ACC112 (cell line): Measurements from ENCODE around the gene LIPT2.

Experiments
- H2AFZ ChIP-seq: fragments of 200-600 bp; sonication (generic); one replicate; pipeline ENCODE4 v1.6.0; 2017; ENCODE audit warnings: antibody characterized with exemption, low read length; ENCODE audit not compliant: unreplicated experiment
- H3K27ac ChIP-seq: fragments of 200-600 bp; sonication (generic); 2 replicates; pipeline ENCODE4 v1.5.1; 2014; ENCODE audit warnings: low read depth, mild to moderate bottlenecking, antibody characterized with exemption, low read length, moderate library complexity
- H3K27me3 ChIP-seq: fragments of 200-600 bp; sonication (generic); 2 replicates; pipeline ENCODE4 v1.6.1; 2014; ENCODE audit warnings: mild to moderate bottlenecking, antibody characterized with exemption, low read length, moderate library complexity, mixed read lengths; ENCODE audit not compliant: insufficient read depth
- H3K36me3 ChIP-seq: fragments of 200-600 bp; sonication (generic); 2 replicates; pipeline ENCODE4 v1.6.1; 2016; ENCODE audit warnings: mild to moderate bottlenecking, antibody characterized with exemption, low read length, moderate library complexity, mixed read lengths; ENCODE audit not compliant: insufficient read depth
- H3K4me1 ChIP-seq: fragments of 200-600 bp; sonication (generic); one replicate; pipeline ENCODE4 v1.6.1; 2016; ENCODE audit warnings: low read length, mixed read lengths; ENCODE audit not compliant: insufficient read depth, unreplicated experiment, control insufficient read depth
- H3K4me3 ChIP-seq: fragments of 200-600 bp; sonication (generic); 2 replicates; pipeline ENCODE4 v1.5.1; 2014; ENCODE audit warnings: mild to moderate bottlenecking, low read depth, low read length
- H3K79me2 ChIP-seq: fragments of 200-600 bp; sonication (generic); one replicate; pipeline ENCODE4 v1.6.0; 2016; ENCODE audit warnings: low read length; ENCODE audit not compliant: control insufficient read depth, unreplicated experiment, insufficient read depth

The LIPT2 gene

DNA sequence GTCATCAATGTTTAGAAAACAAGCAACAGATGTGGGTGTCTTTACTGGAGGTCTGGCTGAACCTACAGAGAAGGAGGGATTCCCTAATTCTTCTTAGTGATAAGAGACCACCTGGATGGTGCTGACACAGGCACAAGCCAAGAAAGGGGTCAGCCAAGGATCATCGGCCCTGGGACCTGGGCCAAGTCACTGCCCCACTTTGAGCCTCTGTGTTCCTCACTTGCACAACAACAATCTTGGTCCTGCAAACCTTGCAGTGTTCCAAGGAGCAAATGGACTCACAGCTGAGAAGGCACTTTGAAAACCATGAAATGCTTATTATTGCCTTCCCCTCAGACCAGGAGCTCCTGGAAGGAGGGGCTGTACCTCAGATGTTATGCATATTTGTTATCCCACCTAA, 19.2 kb downstream of the LIPT2 start:
- Histone ChIP-seq H3K27me3 (peaks cover 4% of the 10 kb centered on the region; the same call in 1 of the 2 replicates), H2AFZ (no peak overlapping the region), H3K79me2 (no peaks in the 10 kb centered on the region), H3K36me3 (no peaks in the 10 kb centered on the region), H3K4me3 (no peak overlapping the region), H3K4me1 (no peaks in the 10 kb centered on the region), H3K27ac (no peak overlapping the region)

DNA sequence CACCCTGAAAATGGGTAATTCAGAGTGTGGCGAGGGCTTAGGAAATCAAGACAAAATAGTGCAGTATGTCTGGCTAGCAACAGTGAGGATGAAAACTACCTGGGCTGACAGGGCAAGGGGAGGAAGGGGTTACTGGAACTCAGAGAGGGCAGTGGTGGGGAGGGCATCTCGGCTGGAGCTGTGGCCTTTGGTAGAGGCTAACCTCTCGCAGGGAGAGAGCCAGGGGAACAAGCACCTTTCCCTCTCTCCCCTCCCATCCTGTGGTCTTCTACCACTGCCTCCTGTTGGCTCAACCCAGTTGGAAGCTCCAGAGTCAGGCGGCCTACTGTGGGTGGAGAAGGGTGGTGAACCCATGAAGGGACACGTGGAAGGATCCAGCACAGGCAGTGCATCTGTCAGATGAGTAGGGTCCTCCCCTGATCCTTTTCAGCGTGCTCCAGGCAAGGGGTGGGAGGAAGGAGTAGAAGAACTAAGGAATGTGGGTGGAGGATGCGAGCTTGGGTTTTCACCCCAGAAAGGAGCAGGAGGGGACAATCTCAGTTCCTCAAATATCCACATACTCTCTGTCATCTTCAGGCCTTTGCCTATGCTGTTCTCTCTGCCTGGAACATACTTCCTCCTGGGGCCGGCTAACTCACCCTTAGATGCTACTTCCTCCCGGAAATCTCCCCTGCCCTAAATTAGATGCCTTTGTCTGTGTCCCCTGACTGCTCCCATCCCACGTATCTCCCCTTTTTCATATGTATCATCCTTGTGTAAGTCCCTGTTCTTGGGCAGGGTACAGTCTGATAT, 19.9 kb downstream of the LIPT2 start:
- Histone ChIP-seq H3K36me3 (no peaks in the 10 kb centered on the region), H3K4me1 (no peaks in the 10 kb centered on the region), H2AFZ (no peak overlapping the region), H3K79me2 (no peaks in the 10 kb centered on the region), H3K4me3 (no peak overlapping the region), H3K27me3 (peaks cover 12% of the 10 kb centered on the region), H3K27ac (no peak overlapping the region)

- H3K4me3 ChIP-seq: no peak overlapping the region
- no peaks in the 10 kb centered on the region for H3K4me1 ChIP-seq
- no peak overlapping the region for H3K27ac ChIP-seq
- peaks cover 27% of the 10 kb centered on the region for H3K27me3 ChIP-seq
- H3K79me2 ChIP-seq: no peaks in the 10 kb centered on the region
- H2AFZ ChIP-seq: no peak overlapping the region
- no peaks in the 10 kb centered on the region for H3K36me3 ChIP-seq
These were observed 21.7 kb downstream of the LIPT2 start for GRCh38 chr11:74471668-74472429.

- Histone ChIP-seq H3K79me2 (no peaks in the 10 kb centered on the region), H3K27me3 (peaks cover 36% of the 10 kb centered on the region), H2AFZ (no peak overlapping the region), H3K27ac (no peak overlapping the region), H3K4me1 (no peaks in the 10 kb centered on the region), H3K36me3 (no peaks in the 10 kb centered on the region), H3K4me3 (no peak overlapping the region)
These were observed 22.5 kb downstream of the LIPT2 start for GRCh38 chr11:74471037-74471436.

DNA sequence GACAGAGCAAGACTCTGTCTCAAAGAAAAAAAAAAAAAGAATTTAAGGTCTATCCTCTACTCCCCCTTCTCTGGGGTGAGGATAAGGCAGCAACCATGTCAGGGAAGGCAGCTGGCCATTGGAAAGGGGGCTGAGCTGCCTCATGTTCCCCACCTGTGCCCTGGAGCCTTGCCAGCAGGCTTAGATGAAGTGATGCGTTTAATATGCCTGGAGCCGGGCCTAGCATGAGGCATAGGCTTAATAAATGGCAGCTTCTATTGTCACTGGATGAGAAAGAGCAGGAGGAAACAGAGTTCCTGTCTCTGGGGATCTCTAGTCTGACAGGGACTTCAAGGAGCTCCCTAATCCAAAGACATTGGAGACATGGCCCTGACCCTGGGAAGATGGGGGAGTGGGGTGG, 23.0 kb downstream of the LIPT2 start:
- Histone ChIP-seq H3K4me1 (no peaks in the 10 kb centered on the region), H2AFZ (no peak overlapping the region), H3K79me2 (no peaks in the 10 kb centered on the region), H3K4me3 (no peak overlapping the region), H3K27ac (no peak overlapping the region), H3K27me3 (peaks cover 41% of the 10 kb centered on the region), H3K36me3 (no peaks in the 10 kb centered on the region)

DNA sequence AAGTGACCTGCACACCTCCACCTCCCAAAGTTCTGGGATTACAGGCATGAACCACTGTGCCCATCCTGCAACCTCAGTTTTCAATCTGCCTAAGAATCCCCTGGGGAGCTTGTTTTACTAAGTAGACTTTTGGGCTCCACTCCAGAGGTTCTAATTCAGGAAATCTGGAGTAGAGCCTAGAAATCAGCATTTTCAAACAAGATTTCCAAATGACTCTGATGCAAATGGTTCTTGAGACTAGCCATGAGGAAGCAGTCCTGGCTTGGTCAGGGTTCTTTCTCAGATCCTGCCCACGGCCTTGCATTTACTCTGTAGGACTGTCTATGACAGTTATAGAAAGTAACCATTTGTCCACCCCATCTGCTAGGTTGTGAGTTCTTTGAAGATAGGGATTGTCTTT, 24.6 kb downstream of the LIPT2 start:
- peaks cover 57% of the 10 kb centered on the region for H3K27me3 ChIP-seq
- H3K79me2 ChIP-seq: no peaks in the 10 kb centered on the region
- H3K4me1 ChIP-seq: no peaks in the 10 kb centered on the region
- no peaks in the 10 kb centered on the region for H3K36me3 ChIP-seq
- H2AFZ ChIP-seq: no peak overlapping the region
- H3K27ac ChIP-seq: no peak overlapping the region
- H3K4me3 ChIP-seq: no peak overlapping the region

GRCh38 chr11:74468521-74468920, 25.0 kb downstream of the LIPT2 start:
- no peaks in the 10 kb centered on the region for H3K4me1 ChIP-seq
- no peak overlapping the region for H2AFZ ChIP-seq
- H3K36me3 ChIP-seq: no peaks in the 10 kb centered on the region
- H3K27ac ChIP-seq: no peak overlapping the region
- H3K79me2 ChIP-seq: no peaks in the 10 kb centered on the region
- H3K27me3 ChIP-seq: peaks cover 59% of the 10 kb centered on the region
- no peak overlapping the region for H3K4me3 ChIP-seq

DNA sequence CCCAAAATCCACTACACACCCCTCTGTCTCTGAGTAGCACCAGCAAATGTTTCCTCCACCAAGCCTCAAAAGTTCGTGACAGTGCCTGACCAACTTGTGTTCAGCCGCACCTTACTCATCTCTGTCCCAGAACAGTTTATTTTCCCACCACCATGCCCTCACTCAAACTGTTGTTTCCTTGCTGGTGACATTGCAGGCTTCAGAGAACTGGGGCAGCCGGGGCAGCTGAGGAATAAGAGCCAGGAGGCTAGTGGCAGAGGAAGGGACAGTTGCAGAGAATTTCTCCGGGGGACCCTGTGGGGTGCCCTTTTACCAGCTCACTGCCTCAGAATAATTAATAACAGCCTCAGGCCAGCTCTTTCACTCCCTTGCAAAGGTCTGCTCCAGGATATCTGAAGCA, 25.5 kb downstream of the LIPT2 start:
- Histone ChIP-seq H3K27me3 (peaks cover 59% of the 10 kb centered on the region), H3K36me3 (no peaks in the 10 kb centered on the region), H3K27ac (no peak overlapping the region), H2AFZ (no peak overlapping the region), H3K4me3 (no peak overlapping the region), H3K4me1 (no peaks in the 10 kb centered on the region), H3K79me2 (no peaks in the 10 kb centered on the region)

- Histone ChIP-seq H3K27me3 (peaks cover 59% of the 10 kb centered on the region), H3K4me1 (peaks cover 2% of the 10 kb centered on the region), H3K4me3 (peak within 1 kb of the TSS; percentile 68), H3K36me3 (no peaks in the 10 kb centered on the region), H3K79me2 (no peaks in the 10 kb centered on the region), H3K27ac (no peak within 1 kb of the TSS), H2AFZ (no peak within 1 kb of the TSS)
These were observed 26.3 kb downstream of the LIPT2 start, which contains the start of gene KCNE3 for GRCh38 chr11:74466916-74467885. KCNE3 (minus strand) TSS chr11:74467549; CDS start chr11:74457563, 9,986 bp downstream.

DNA sequence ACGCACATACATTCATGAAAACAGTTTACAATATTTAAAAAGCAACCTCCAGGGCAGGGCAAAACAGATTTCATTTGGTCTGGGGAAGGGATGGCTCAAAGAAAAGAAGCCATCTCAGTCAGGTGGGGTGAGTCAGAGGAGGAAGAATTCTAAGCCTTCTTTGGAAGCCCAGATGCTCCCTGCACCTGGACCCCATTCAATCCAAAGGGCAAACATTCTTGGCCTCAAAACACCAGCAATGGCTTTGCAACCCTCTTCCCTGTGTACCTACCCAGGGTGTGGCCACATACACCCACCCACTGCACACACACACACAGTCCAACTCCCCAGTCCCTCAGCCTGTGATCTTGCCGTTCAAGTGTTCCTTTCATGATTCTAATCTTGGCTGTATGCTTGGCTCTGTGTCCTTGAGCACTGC, 28.2 kb downstream of the LIPT2 start:
- H3K27me3 ChIP-seq: peaks cover 59% of the 10 kb centered on the region
- H3K79me2 ChIP-seq: no peaks in the 10 kb centered on the region
- H3K4me1 ChIP-seq: peaks cover 13% of the 10 kb centered on the region
- H3K4me3 ChIP-seq: no peak overlapping the region
- no peak overlapping the region for H3K27ac ChIP-seq
- H2AFZ ChIP-seq: no peak overlapping the region
- no peaks in the 10 kb centered on the region for H3K36me3 ChIP-seq
